Neural cell (in vitro differentiated cells): ENCODE results near the gene MICU1. TPM values are rescaled to one million over a fixed set of nuclear protein-coding genes. Genes with fewer than 3 reads are reported as not detected.

Experiments used
- H2AFZ ChIP-seq: fragments of 200-600, 300-800 bp; sonication (generic), shearing (Covaris generic); 2 replicates; pipeline ENCODE4 v1.6.0; 2014; ENCODE audit warnings: low read depth, mild to moderate bottlenecking, antibody characterized with exemption, low read length, moderate library complexity
- H3F3A ChIP-seq: fragments of 200-600 bp; shearing (Covaris generic); 2 replicates; pipeline ENCODE4 v1.6.1; 2016; ENCODE audit warnings: mild to moderate bottlenecking, moderate library complexity, mixed read lengths, antibody characterized with exemption, low read length; ENCODE audit not compliant: insufficient read depth, poor library complexity, severe bottlenecking
- H3K27ac ChIP-seq: fragments of 200-600, 300-800 bp; sonication (generic), shearing (Covaris generic); 2 replicates; pipeline ENCODE4 v1.5.1; 2014; ENCODE audit warnings: mild to moderate bottlenecking, low read length, moderate library complexity
- H3K27me3 ChIP-seq: fragments of 300-800, 200-600 bp; sonication (generic), shearing (Covaris generic); 2 replicates; pipeline ENCODE4 v1.6.0; 2014; ENCODE audit warnings: mild to moderate bottlenecking, low read depth, low read length, moderate library complexity; ENCODE audit not compliant: insufficient read depth
- H3K36me3 ChIP-seq: fragments of 300-800, 200-600 bp; sonication (generic), shearing (Covaris generic); 2 replicates; pipeline ENCODE4 v1.5.1; 2014; ENCODE audit warnings: mild to moderate bottlenecking, antibody characterized with exemption, low read length, moderate library complexity; ENCODE audit not compliant: insufficient read depth
- H3K4me2 ChIP-seq: fragments of 300-800, 200-600 bp; sonication (generic), shearing (Covaris generic); 2 replicates; pipeline ENCODE4 v1.6.0; 2014; ENCODE audit warnings: mild to moderate bottlenecking, low read length
- H3K4me3 ChIP-seq: fragments of 300-800, 200-600 bp; sonication (generic), shearing (Covaris generic); 2 replicates; pipeline ENCODE4 v1.5.1; 2014; ENCODE audit warnings: mild to moderate bottlenecking, low read length, moderate library complexity
- H3K79me2 ChIP-seq: fragments of 200-600 bp; shearing (Covaris generic); replicated peaks from 2 replicates; pipeline ENCODE4 v1.6.0; 2014; ENCODE audit warnings: mild to moderate bottlenecking, low read length, moderate library complexity; ENCODE audit not compliant: insufficient read depth
- H3K9ac ChIP-seq: fragments of 300-800, 200-600 bp; sonication (generic), shearing (Covaris generic); 2 replicates; pipeline ENCODE4 v1.6.1; 2016; ENCODE audit warnings: mild to moderate bottlenecking, low read length, mixed read lengths
- H3K9me2 ChIP-seq: fragments of 200-600 bp; shearing (Covaris generic); 2 replicates; pipeline ENCODE4 v1.6.1; 2016; ENCODE audit warnings: mild to moderate bottlenecking, low read length, mixed read lengths; ENCODE audit not compliant: insufficient read depth
- H3K9me3 ChIP-seq: fragments of 200-600, 300-800 bp; sonication (generic), shearing (Covaris generic); 2 replicates; pipeline ENCODE4 v1.6.1; 2016; ENCODE audit warnings: mild to moderate bottlenecking, mixed run types, low read length, moderate library complexity, mixed read lengths
- H4K20me1 ChIP-seq: fragments of 200-600 bp; shearing (Covaris generic); 2 replicates; pipeline ENCODE4 v1.6.1; 2016; ENCODE audit warnings: mild to moderate bottlenecking, mixed run types; ENCODE audit not compliant: insufficient read depth
- CTCF ChIP-seq: fragments of 450-650 bp; IDR thresholded peaks from 2 replicates; pipeline ENCODE4 v1.5.1; 2014; ENCODE audit warnings: antibody characterized with exemption, mild to moderate bottlenecking, moderate library complexity; ENCODE audit not compliant: poor library complexity, severe bottlenecking
- EP300 ChIP-seq: fragments of 450-650 bp; conservative IDR thresholded peaks from 2 replicates; pipeline ENCODE4 v1.6.1; 2014; ENCODE audit warnings: antibody characterized with exemption, mild to moderate bottlenecking, moderate library complexity; ENCODE audit not compliant: poor library complexity, severe bottlenecking
- EZH2 ChIP-seq: fragments of 200-600, 300-800 bp; shearing (Covaris generic), sonication (generic); IDR thresholded peaks from 2 replicates; pipeline ENCODE4 v1.6.1; 2014; ENCODE audit warnings: antibody characterized with exemption, low read length, borderline replicate concordance, mild to moderate bottlenecking; ENCODE audit not compliant: insufficient read depth, poor library complexity, severe bottlenecking
- MXI1 ChIP-seq: fragments of 450-650 bp; conservative IDR thresholded peaks from 2 replicates; pipeline ENCODE4 v1.6.1; 2014; ENCODE audit warnings: antibody characterized with exemption, mild to moderate bottlenecking; ENCODE audit not compliant: poor library complexity, severe bottlenecking
- POLR2AphosphoS5 ChIP-seq: IDR thresholded peaks from 2 replicates; pipeline ENCODE4 v1.6.1; 2012
- RAD21 ChIP-seq: fragments of 450-650 bp; conservative IDR thresholded peaks from 2 replicates; pipeline ENCODE4 v1.6.1; 2014; ENCODE audit warnings: antibody characterized with exemption, mild to moderate bottlenecking, moderate library complexity
- SMC3 ChIP-seq: fragments of 450-650 bp; conservative IDR thresholded peaks from 2 replicates; pipeline ENCODE4 v1.6.1; 2014; ENCODE audit warnings: antibody characterized with exemption, mild to moderate bottlenecking, moderate library complexity; ENCODE audit not compliant: poor library complexity
- TAF1 ChIP-seq: IDR thresholded peaks from 2 replicates; pipeline ENCODE4 v1.6.1; 2012; ENCODE audit warnings: low read depth
- polyA plus RNA-seq: library from polyadenylated mRNA; depleted of rRNA; stranded (reverse); fragments of >200 nt; gene quantifications from 2 replicates; pipeline ENCODE4 v1.2.3, GENCODE V29; 2014
- TF ChIP-seq, protein P1 (sequence below): IDR thresholded peaks from 2 replicates; pipeline ENCODE4 v1.6.1; 2012; ENCODE audit warnings: borderline replicate concordance

The MICU1 gene
- polyA plus RNA-seq, 1 donor from 2014 or later: 86.0 TPM

DNA sequence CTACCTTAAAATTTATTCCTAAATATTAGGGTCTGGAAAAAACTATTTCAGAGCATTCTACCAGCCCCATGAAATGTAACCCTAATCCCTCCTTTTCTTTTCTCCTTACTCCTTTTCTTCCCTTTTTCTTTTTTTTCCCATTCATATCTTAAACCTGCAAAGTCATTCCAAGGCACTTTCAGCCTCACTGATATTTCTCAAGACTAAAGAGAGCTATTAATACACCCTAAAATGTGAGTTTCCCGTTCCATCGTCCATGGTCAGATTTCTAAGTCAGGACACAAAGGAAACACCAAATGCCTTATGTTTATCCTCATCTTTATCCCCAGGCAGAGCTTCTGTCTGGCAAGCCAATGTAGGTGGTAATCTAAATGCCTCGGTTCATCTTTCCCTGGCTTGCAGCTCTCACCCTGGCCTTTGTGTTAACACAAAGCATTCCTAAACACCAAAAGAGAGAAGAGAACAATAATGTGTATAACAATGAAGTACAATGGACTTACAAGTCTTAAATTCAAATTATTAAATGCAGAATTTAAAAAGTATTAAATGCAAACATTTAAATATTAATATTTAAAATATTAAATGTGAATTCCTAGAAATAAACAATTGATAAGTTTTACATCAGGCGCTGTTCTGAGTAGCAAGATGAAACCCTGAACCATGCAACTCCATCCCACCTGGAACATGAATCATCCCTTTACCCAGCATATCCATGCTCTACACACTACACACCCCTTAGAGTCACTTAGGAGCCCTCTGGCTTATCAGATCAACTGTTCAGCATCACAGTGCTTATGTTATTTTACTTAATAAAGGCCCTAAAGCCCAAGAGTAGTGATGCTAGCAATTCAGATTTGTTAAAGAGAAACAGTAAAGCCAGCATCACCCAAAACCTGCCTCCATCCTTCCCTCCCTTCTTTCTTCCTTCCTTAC is 26.8 kb downstream of the MICU1 start:
- Histone ChIP-seq H3K27me3 (no peaks in the 10 kb centered on the region), H3K9me2 (no peaks in the 10 kb centered on the region), H3K27ac (no peak overlapping the region), H4K20me1 (no peaks in the 10 kb centered on the region), H3F3A (no peaks in the 10 kb centered on the region), H3K79me2 (no peaks in the 10 kb centered on the region), H3K9ac (no peak overlapping the region), H3K4me2 (no peak overlapping the region), H3K9me3 (no peaks in the 10 kb centered on the region), H2AFZ (no peak overlapping the region), H3K36me3 (no peaks in the 10 kb centered on the region), H3K4me3 (no peak overlapping the region)
- TF ChIP-seq EP300 (no peak), EZH2 (no peak), POLR2AphosphoS5 (no peak), RAD21 (no peak), CTCF (no peak), TAF1 (no peak), SMC3 (no peak), MXI1 (no peak)
- TF ChIP-seq, protein P1, sequence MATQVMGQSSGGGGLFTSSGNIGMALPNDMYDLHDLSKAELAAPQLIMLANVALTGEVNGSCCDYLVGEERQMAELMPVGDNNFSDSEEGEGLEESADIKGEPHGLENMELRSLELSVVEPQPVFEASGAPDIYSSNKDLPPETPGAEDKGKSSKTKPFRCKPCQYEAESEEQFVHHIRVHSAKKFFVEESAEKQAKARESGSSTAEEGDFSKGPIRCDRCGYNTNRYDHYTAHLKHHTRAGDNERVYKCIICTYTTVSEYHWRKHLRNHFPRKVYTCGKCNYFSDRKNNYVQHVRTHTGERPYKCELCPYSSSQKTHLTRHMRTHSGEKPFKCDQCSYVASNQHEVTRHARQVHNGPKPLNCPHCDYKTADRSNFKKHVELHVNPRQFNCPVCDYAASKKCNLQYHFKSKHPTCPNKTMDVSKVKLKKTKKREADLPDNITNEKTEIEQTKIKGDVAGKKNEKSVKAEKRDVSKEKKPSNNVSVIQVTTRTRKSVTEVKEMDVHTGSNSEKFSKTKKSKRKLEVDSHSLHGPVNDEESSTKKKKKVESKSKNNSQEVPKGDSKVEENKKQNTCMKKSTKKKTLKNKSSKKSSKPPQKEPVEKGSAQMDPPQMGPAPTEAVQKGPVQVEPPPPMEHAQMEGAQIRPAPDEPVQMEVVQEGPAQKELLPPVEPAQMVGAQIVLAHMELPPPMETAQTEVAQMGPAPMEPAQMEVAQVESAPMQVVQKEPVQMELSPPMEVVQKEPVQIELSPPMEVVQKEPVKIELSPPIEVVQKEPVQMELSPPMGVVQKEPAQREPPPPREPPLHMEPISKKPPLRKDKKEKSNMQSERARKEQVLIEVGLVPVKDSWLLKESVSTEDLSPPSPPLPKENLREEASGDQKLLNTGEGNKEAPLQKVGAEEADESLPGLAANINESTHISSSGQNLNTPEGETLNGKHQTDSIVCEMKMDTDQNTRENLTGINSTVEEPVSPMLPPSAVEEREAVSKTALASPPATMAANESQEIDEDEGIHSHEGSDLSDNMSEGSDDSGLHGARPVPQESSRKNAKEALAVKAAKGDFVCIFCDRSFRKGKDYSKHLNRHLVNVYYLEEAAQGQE: no peak

DNA sequence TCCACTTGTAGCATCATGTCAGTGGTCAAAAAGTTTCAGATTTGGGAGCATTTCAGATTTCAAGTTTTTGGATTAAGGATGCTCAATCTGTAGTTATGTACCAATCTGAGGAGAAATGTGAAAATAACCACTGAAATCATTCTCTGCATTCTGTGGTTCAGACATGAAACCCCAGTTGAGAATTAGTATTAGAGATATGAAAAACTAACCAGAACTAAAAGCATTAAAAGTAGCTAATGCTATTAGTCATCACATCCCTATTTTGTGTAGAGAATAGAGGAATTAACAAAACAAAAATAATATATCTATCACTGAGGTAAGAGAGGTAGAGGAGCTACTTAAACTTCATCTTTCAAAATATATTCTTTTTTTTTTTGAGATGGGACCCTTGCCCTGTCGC is 28.0 kb downstream of the MICU1 start:
- no peaks in the 10 kb centered on the region for H3K36me3 ChIP-seq
- H2AFZ ChIP-seq: no peak overlapping the region
- H3K9me2 ChIP-seq: no peaks in the 10 kb centered on the region
- no peak overlapping the region for H3K4me3 ChIP-seq
- H3K27me3 ChIP-seq: no peaks in the 10 kb centered on the region
- no peaks in the 10 kb centered on the region for H4K20me1 ChIP-seq
- no peaks in the 10 kb centered on the region for H3K9me3 ChIP-seq
- no peaks in the 10 kb centered on the region for H3K79me2 ChIP-seq
- no peaks in the 10 kb centered on the region for H3F3A ChIP-seq
- H3K27ac ChIP-seq: no peak overlapping the region
- no peak overlapping the region for H3K4me2 ChIP-seq
- TF ChIP-seq POLR2AphosphoS5: no peak
- TF ChIP-seq, protein P1: no peak
- TF ChIP-seq EZH2: no peak
- TF ChIP-seq EP300: no peak
- no peak for TF ChIP-seq RAD21
- TF ChIP-seq MXI1: no peak
- TF ChIP-seq CTCF: no peak
- TF ChIP-seq SMC3: no peak
- TF ChIP-seq TAF1: no peak
- H3K9ac ChIP-seq: no peak overlapping the region
